ENCODE data around the gene ERGIC1.

ERGIC1 gene

GRCh38 chr5:172903790-172904189 lies 69.7 kb downstream of the ERGIC1 start:
- DNase-seq (ENCODE audit: low read depth), result peak; percentile 96

- no peak for DNase-seq (ENCODE audit: low read depth)
These were observed 70.2 kb downstream of the ERGIC1 start for GRCh38 chr5:172904312-172904642.

DNA sequence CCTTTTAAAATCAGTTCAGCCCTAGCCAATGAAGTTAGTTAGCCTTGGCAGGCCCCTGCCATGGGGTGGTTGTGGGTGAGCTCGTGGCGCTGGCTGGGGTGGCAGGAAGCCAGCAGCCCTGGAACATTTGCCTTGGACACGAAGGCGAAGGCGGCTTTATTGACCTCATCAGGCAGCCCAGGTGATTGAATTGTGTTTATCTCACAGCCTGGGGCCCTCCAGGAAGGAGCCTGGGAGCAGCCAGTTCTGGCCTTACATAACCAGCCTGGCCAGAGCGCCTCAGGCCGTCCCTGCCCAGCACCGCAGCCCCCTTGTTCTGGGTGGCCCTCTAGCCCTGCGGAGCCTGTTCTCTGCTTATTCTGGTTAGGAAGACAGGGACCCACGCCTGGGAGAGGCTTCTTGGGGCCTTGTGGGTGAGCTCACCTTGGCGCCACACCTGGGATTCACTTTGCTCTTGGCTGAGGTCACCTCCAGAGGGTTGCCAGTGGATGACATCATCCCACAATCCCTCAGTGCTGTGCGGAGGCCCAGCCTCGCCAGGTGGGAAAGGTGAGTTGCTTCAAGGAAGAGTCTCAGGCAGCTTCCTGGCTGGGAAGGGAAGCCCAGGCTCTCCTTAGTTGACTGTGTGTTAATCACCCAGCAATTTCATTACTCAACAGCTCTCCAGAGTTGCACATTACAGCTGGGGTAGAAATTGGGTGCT lies 70.7 kb downstream of the ERGIC1 start:
- peak; percentile 88 for DNase-seq (ENCODE audit: low read depth)

DNA sequence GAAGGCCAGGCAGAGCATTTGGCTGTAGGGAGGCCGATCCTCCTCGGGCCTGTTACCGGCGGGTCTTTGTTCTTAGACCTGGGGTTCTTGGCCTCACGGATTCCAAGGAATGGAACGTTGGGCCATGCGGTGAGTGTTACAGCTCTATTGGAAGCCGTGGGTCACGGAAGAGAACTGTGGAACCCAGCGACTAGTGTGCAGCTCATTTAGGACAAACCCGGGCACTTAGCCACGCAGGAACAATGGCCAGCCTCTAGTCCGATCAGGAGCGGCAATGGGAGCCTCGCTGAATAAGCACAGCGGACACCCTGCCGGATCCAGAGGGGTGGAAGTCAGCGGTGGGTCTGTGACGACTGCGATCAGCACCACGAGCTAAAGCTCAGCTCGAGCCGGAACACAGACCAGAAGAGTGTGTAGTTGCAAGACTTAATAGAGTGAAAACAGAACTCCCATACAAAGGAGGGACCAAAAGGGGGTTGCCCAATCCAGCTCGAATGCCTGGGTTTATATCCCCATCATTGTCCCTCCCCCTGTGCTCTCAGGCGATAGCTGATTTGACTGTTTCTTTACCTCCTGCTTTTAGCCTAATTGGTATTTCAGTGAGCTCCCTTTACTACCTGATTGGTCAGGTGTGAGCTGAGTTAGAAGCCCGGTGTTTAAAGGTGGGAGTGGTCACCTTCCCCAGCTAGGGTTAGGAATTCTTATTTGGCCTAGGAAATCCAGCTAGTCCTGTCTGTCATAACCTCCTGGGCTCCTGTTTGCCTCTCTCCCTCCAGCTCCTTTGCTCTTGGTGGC lies 71.5 kb downstream of the ERGIC1 start:
- peak; percentile 33 for DNase-seq (ENCODE audit: low read depth)

- DNase-seq (ENCODE audit: low read depth), result peak; percentile 88
These were observed 72.4 kb downstream of the ERGIC1 start for GRCh38 chr5:172906436-172906835.

- DNase-seq (ENCODE audit: low read depth), result no peak
These were observed 72.8 kb downstream of the ERGIC1 start for GRCh38 chr5:172906888-172907287.

DNA sequence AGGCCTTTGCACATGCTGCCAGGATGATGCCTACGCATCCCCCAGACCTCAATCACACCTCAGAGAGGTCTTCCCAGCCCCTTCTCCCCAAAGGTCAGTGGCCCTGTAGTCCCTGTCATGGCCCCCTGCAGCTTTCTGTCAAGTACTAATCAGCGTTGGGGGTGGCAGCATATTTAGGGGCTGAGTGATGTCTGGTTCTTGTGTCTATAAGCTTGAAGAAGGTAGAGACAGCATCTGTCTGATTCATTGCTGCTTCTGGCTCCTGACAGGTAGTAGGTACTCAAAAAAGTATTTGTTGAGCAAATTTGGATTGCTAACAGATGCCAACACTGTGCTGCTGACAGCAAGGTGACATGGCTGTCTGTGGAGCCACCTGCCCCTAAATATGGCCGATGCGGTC lies 73.6 kb downstream of the ERGIC1 start:
- no peak for DNase-seq (ENCODE audit: low read depth)

- no peak for DNase-seq (ENCODE audit: low read depth)
These were observed 74.6 kb downstream of the ERGIC1 start for GRCh38 chr5:172908662-172909061.

GRCh38 chr5:172909931-172910502 lies 76.0 kb downstream of the ERGIC1 start:
- peak; percentile 87 for DNase-seq (ENCODE audit: low read depth)

GRCh38 chr5:172910828-172911627 lies 77.0 kb downstream of the ERGIC1 start:
- peak; percentile 92 for DNase-seq (ENCODE audit: low read depth)

DNA sequence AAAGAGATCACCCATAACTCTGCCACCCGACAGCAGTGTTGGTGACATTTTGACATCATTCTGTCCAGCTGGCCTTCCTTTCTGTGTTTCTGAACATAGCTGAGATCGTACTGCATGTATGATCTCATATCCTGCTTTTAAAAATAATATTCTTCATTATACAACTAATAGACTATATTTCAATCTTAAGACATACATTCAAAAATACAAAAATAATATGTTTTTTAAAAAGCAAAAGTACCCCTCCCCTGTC lies 77.5 kb downstream of the ERGIC1 start:
- DNase-seq (ENCODE audit: low read depth), result no peak

GRCh38 chr5:172911976-172912375 lies 77.9 kb downstream of the ERGIC1 start:
- no peak for DNase-seq (ENCODE audit: low read depth)

GRCh38 chr5:172913117-172913850 lies 79.2 kb downstream of the ERGIC1 start:
- no peak for DNase-seq (ENCODE audit: low read depth)

DNA sequence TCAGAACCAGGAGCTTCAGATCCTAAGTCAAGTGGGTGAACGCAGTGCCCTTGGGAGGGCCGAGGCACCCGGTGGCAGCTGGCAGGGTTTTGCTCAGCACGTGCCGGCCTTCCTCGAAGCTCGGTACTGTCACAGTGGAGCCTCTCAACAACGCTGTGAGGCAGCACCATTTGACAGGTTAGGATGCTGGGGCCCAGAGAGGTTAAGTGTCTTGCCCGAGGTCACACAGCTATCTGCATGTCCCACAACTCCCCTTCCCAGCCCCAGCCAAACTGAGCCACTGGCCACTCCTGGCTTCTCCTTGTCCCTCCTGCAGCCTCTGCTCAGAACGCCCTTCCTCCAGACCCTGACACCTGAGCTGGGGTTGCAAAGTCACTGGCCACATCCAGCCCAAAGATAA lies 81.5 kb downstream of the ERGIC1 start:
- DNase-seq (ENCODE audit: low read depth), result no peak

GRCh38 chr5:172918421-172919371 lies 84.6 kb downstream of the ERGIC1 start:
- no peak for DNase-seq (ENCODE audit: low read depth)

- DNase-seq (ENCODE audit: low read depth), result peak; percentile 46
These were observed 85.7 kb downstream of the ERGIC1 start for GRCh38 chr5:172919525-172920446.

DNA sequence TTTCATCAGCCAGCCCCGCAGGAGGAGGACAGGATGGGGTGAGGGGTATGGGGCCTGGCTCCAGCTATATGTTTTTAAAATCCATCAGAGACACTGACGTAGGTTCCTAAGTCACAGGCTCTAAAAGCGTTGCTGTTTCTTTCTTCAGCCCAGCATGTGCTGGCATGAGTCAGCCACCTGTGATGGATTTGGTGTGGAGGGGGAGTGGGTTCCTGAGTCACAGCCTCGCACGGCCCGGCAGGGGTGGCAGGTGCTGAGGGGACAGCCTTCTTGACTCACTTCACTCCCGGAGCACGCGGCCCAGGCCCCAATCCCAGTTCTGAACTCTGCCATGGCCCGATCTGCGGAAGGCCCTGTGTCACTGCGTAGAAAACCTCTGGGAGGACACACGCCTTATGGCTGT lies 86.4 kb downstream of the ERGIC1 start:
- DNase-seq (ENCODE audit: low read depth), result peak; percentile 94

DNA sequence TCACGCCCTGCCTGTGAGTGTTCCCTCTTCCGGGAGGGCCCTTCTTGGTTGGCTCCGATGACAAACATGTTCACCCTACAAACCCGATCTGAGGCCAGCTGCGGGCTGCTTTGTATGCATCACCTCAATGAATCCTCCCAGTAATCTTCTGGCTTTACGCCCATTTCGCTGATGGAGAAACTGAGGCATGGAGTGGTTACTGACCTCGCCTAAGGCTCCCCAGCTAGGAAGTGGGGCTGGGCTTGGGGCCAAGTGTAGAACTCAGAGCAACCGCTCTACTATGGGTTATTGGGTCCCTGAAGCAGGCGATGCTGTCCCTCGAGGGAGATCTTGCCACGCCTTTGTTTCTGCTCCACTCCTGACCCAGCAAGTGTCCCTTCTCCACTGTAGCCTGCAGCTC lies 86.9 kb downstream of the ERGIC1 start:
- DNase-seq (ENCODE audit: low read depth), result no peak

GRCh38 chr5:172921906-172922305 lies 87.9 kb downstream of the ERGIC1 start:
- no peak for DNase-seq (ENCODE audit: low read depth)

GRCh38 chr5:172923539-172923938 lies 89.5 kb downstream of the ERGIC1 start:
- DNase-seq (ENCODE audit: low read depth), result no peak
